NCI-H187 treated with DMSO at 0.1 percent for 48 hours (cell line): ENCODE measurements around the gene AOPEP.

Experiments used
- DNase-seq: peaks from one replicate; lab custom pipeline; 2025; lab: John Stamatoyannopoulos, UW

Gene AOPEP

DNA sequence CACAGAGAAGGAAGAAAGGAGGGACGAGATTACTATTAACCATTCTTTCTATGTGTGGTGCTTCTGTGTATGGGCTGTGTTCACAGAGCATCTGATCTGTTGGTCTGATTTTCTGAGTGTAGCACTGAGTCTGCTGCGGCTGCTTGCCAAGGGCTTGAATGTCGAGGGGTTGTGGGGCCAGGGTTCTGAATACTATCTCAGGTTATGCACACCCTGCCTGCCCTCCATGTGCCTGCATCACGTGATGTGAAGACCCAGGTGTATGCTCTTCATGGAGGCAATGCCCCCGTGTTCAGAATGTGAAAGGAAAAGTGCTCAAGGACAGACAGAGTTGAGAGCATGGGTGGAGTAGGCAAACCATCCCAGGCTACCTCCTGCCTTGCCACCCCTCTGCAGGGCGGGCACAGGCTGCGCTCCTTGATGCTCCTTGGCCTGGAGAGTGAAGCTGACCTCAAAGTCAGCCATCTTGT is 336.1 kb downstream of the AOPEP start:
- no peak for DNase-seq

GRCh38 chr9:95063300-95063699 is 336.8 kb downstream of the AOPEP start:
- no peak for DNase-seq

- DNase-seq = no peak
These were observed 338.7 kb downstream of the AOPEP start for GRCh38 chr9:95065224-95065623.

DNA sequence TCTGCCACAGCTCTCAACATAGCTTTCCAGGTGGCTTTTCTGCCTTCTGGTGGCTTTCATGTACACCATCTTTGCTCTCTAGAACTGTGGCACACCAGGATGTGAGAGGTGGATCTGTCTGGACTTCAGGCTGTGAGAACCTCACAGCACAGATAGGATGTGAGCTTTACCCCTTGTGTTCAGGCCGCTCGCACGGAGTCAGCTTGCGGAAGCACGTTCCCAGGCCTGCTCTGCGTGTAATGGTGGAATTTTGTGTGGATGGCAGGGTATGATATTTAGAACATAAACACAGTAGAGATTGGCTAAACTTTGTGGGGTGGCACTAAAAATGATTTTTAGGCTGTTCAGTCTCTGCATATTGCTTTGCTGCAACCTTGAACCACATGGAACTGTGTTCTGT is 340.6 kb downstream of the AOPEP start:
- DNase-seq = no peak

DNA sequence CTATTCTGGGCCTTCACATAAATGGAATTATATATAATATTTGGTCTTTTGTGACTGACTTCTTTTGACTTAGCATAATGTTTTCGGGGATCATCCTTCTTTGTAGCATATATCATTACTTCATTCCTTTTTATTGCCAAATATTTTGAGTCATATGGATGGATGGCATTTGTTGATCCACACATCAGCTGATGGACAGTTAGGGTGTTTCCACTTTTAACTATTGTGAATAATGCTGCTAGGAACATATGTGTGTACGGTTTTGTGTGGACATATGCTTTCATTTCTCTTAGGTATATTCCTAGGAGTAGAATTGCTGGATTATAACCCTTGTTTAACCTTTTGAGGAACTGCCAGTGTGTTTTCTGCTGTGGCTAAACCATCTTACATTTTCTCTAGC is 341.4 kb downstream of the AOPEP start:
- no peak for DNase-seq

- no peak for DNase-seq
These were observed 344.1 kb downstream of the AOPEP start for GRCh38 chr9:95070549-95071021.

- no peak for DNase-seq
These were observed 345.0 kb downstream of the AOPEP start for GRCh38 chr9:95071450-95071849.

DNA sequence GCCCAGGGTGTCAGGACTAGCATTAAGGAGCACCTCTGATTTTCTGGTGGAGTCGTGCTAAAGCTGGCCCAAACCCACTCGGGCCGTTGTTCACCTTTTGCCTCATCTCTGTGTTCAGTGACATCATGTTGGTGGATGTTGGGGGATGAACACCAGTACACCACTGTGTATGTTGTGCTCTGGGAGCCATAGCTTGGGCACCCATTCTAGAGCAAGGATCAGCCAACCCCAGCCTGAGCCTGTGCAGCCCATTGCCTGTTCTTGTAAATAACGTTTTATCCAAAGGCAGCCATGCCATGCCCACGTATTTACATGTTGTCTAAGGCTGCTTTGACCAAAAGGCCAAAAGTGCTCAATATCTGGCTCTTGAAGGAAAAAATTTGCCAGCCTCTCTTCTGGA is 345.4 kb downstream of the AOPEP start:
- DNase-seq = no peak

- DNase-seq = no peak
These were observed 346.6 kb downstream of the AOPEP start for GRCh38 chr9:95073042-95073607.

DNA sequence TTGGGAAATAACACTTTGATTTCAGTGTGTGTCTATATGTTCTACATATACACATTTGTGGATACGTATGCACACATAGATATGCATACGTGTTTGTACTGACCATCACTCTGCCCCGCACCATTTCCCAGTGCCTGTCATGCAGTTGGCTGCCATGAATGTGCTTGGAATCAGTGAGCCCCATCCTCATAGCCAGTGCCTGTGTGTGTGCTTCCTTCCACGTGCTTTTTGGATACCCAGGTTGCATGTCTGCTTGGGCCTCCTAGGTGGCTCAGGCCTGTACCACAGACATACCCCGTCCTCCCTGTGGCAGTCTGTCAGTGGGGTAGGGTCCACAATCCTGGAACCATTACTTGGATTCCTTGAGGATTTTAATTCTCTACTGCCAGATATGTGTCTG is 347.4 kb downstream of the AOPEP start:
- DNase-seq = no peak

- no peak for DNase-seq
These were observed 348.1 kb downstream of the AOPEP start for GRCh38 chr9:95074632-95075031.

DNA sequence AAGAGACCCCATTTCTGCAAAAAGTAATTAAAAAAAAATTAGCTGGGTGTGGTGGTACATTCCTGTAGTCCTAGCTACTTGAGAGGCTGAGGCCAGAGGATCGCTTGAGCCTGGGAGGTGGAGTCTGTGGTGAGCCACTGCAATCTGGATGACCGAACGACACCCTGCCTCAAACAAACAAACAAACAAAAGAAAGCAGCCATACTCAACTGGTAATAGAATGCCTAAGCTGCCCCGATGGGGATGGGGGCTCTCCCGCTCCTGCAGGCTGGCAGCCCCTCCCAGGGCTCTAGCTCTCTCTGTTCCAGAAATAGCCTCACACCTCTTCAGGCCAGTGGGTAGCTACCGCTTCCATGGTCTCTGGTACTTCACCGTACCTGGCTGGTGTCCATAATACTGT is 349.2 kb downstream of the AOPEP start:
- DNase-seq = no peak

GRCh38 chr9:95076696-95077052 is 350.2 kb downstream of the AOPEP start:
- no peak for DNase-seq

- no peak for DNase-seq
These were observed 350.7 kb downstream of the AOPEP start for GRCh38 chr9:95077053-95077765.

DNA sequence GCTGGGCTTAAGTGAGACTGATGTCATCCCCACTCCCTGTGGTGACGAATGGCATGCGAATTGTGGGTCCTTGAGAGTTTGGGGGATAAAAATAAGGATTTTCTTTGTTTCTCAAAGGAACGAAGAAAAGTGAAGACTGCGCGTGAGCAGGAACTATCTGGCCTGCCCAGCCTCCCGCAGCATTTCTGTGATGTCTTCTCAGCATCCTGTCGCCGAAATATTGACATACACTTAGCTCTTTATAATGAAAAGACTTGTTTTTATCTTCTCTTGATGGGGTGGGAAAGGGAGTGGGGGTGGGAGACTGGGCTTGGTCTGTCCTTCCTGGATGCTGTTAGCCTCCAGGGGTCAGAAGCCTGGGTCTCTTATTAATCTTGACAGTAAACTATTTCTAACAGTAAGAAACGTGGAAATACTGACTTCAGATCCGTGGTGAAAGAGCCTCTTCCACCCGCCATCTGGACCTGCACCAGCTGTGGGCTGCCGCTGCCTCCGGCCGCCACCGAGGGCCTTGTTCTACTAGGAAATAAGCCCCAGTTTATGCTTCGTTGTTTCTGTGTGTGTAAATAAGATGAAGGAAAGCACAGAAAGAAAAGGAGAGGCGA is 351.4 kb downstream of the AOPEP start:
- no peak for DNase-seq

DNA sequence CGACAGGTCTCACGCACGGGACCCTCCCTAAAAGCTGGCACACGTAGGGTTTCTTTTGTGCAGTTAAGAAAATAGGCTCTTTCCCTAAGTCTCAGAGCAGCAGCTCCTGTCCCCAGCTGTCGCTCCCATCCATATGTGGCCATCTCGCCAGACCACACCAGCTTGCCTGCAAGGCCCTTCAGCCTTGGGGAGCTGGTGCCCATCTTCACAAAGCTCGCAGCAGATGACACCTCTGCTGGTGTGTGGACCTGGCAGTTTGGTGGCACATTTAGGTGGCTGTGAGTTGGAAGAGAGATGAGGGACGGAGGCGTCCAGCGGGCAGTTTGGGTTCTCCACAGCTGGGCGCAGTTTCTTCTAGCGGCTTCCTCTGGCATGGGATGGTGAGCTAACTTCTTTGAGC is 352.0 kb downstream of the AOPEP start:
- DNase-seq = no peak

DNA sequence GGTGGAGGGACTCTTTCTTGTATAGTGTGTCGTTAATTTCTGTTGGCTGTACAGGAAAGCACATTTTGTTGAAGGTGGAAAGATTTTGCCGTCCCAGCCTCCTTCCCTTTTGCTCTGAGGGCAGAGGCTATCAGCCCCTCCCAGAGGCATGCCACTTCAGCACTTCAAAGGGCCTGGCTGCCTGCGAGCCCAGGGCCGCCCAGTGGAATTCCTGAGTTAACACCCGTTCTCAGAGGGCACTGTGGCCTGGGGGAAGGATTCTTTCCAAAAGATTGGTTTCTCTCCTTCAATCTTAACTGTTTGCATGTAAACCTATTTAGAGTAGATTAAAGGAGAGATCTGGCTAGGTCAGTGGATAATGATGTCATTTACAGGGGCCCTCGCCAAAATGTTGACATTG is 352.4 kb downstream of the AOPEP start:
- DNase-seq = no peak

- no peak for DNase-seq
These were observed 353.0 kb downstream of the AOPEP start for GRCh38 chr9:95079461-95079860.

DNA sequence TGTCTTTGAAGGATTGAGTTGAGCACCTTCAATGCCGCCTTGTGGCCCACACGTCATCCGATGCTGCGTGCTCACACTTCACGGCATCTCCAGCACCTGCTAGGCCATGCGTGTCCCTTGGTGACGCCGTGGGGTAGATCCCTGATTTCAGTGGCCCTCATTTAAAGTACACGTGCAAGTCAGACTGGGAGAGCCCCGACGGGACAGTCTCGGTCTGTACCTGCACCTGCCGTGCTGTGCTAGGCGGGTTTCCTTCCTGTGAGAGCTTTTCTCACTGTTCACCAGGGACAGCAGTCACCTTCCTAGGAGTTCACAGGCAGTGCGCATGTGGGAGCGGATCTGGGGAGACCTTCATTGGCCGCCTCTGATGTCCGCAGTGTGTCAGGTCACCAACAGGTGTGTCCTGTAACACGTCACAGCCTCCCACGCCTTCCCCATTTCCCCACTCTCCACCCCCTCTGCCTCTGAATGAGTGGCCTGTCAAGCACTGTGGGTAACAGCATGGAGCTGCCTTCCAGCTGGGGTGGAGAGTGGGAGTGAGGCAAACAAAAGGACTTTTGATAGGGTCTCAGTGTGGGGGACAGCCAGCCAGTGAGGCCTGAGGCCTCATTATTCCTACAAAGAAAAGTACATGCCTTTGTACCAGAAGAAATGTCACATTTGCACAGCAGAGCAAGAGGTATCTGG is 354.6 kb downstream of the AOPEP start:
- no peak for DNase-seq

- DNase-seq = no peak
These were observed 355.5 kb downstream of the AOPEP start for GRCh38 chr9:95081998-95082397.

DNA sequence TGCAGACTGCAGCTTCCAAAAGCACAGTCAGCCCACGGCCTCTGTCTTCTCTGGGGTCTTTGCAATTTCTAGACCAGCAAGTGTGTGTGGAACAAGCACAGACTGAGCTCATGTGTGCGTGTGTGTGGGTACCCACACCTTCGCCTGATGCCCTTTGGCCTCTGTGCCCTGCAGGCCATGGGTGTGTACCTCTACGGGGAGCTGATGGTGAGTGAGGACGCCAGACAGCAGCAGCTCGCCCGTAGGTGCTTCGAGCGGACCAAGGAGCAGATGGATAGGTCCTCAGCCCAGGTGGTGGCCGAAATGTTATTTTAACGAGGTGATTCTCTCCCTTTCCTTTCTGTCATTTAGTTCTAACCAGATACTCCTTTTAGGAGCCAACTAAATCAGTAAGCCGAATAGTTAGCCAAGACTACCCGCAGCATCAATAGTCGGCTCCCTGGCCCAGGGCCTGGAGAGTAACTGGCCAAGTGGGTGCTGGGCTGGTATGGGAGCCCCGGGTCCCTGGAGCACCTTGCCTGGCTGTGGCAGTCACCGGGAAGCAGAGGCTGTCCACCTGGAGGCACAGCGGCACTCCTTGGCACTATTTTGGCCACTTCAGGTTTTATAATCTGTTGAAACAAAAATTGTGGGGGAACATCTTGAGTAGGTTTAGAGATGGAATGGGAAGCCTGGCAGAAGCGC is 356.0 kb downstream of the AOPEP start:
- DNase-seq = no peak

DNA sequence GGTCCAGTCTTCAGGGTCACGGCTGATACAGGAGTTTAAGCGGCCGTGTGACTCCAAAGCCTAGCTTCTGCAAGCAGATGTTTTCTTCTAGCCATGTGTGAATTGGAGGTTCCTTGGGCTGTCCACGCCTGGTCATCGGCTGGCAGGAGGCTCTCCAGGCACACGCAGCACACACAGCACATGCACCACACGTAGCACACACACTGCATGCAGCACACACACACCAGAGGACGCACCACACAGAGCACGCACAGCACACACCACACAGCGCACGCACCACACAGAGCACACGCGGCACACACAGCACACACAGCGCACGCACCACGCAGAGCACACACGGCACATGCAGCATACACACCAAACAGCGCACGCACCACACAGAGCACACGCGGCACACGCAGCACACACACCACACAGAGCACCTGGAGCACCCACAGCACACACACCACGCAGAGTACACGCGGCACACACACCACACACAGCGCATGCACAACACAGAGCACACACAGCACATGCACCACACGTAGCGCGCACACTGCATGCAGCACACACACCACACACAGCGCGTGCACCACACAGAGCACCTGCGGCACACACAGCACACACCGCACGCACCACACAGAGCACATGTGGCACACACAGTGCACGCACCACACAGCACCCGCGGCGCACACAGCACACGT is 356.7 kb downstream of the AOPEP start:
- DNase-seq = no peak
